ENCODE results near the gene CDH13.

CDH13 gene

GRCh38 chr16:82616356-82616755, 10.4 kb upstream of the CDH13 start:
- ChIA-PET POLR2A (no interaction called here), CTCF (no interaction called here)
- H3K4me1 ChIP-seq (ENCODE audit: control insufficient read depth, insufficient read depth, low read length), result no peaks in the 10 kb centered on the region
- no peak overlapping the region for H3K4me3 ChIP-seq (ENCODE audit: low read depth, low read length)
- no peak for TF ChIP-seq ZNF433 (tag by site-specific recombination; IDR thresholded peaks at IDR 0.05; ENCODE audit: low read depth)
- no peak overlapping the region for H3K27ac ChIP-seq (ENCODE audit: extremely low read depth, low read depth, low read length)
- no peaks in the 10 kb centered on the region for H3K36me3 ChIP-seq (ENCODE audit: control insufficient read depth in 2 of 2, insufficient read depth in 1 of 2, low read length in 2 of 2)
- H3K9me3 ChIP-seq (ENCODE audit: control insufficient read depth, insufficient read depth, low read depth, low read length), result no peaks in the 10 kb centered on the region

- no peak overlapping the region for H3K4me3 ChIP-seq (ENCODE audit: low read depth, low read length)
- H3K9me3 ChIP-seq (ENCODE audit: control insufficient read depth, insufficient read depth, low read depth, low read length), result no peaks in the 10 kb centered on the region
- no peak overlapping the region for H3K27ac ChIP-seq (ENCODE audit: extremely low read depth, low read depth, low read length)
- TF ChIP-seq REST (tag by site-specific recombination; IDR thresholded peaks at IDR 0.05), result no peak
- no peak for TF ChIP-seq ZFP41 (tag by site-specific recombination; IDR thresholded peaks at IDR 0.05; ENCODE audit: borderline replicate concordance)
- no peak for TF ChIP-seq PRDM4 (tag by site-specific recombination; IDR thresholded peaks at IDR 0.05)
- TF ChIP-seq ZNF585B (tag by site-specific recombination; IDR thresholded peaks at IDR 0.05), result no peak
- TF ChIP-seq ZNF747 (tag by site-specific recombination; IDR thresholded peaks at IDR 0.05), result no peak
- TF ChIP-seq ZSCAN18 (tag by site-specific recombination; IDR thresholded peaks at IDR 0.05), result no peak
- TF ChIP-seq GLIS1 (tag by site-specific recombination; IDR thresholded peaks at IDR 0.05), result no peak
- no peak for TF ChIP-seq PRDM6 (tag by site-specific recombination; IDR thresholded peaks at IDR 0.05)
- no peak for TF ChIP-seq ZNF529 (tag by site-specific recombination; IDR thresholded peaks at IDR 0.05; ENCODE audit: insufficient replicate concordance)
- TF ChIP-seq ZBTB7A (tag by site-specific recombination; IDR thresholded peaks at IDR 0.05; ENCODE audit: low read depth), result no peak
- TF ChIP-seq SP3 (tag by site-specific recombination; IDR thresholded peaks at IDR 0.05), result no peak
- TF ChIP-seq ZNF266 (tag by site-specific recombination; IDR thresholded peaks at IDR 0.05; ENCODE audit: low read depth), result no peak
- TF ChIP-seq ZNF121 (tag by site-specific recombination; IDR thresholded peaks at IDR 0.05), result no peak
- no peak for TF ChIP-seq ZSCAN4 (tag by site-specific recombination; IDR thresholded peaks at IDR 0.05)
- TF ChIP-seq ZNF398 (tag by site-specific recombination; IDR thresholded peaks at IDR 0.05), result no peak
- TF ChIP-seq ZNF548 (tag by site-specific recombination; IDR thresholded peaks at IDR 0.05), result no peak
- TF ChIP-seq ZNF521 (tag by site-specific recombination; IDR thresholded peaks at IDR 0.05), result no peak
- no peaks in the 10 kb centered on the region for H3K4me1 ChIP-seq (ENCODE audit: control insufficient read depth, insufficient read depth, low read length)
- CTCF ChIA-PET, result no interaction called here
- H3K36me3 ChIP-seq (ENCODE audit: control insufficient read depth in 2 of 2, insufficient read depth in 1 of 2, low read length in 2 of 2), result no peaks in the 10 kb centered on the region
- POLR2A ChIA-PET, result no interaction called here
Measured at GRCh38 chr16:82621781-82622180, 5.0 kb upstream of the CDH13 start.

Measured in HEK293 (cell line).